ENCODE measurements around the gene RASGRP4. TPM values are rescaled to one million over a fixed set of nuclear protein-coding genes. Genes with fewer than 3 reads are reported as not detected.
"Not testable (repeated sequence)": the region's sequence is repeated elsewhere in the genome, so short reads cannot be mapped to it uniquely, and the experiment has no call there.

Gene RASGRP4
- total and polyA plus RNA-seq, 2 donors from 2014 or later: 0.80 to 3.6 TPM

GRCh38 chr19:38412961-38413360 lies 13.1 kb downstream of the RASGRP4 start:
- no peak for FAIRE-seq
- Histone ChIP-seq H3K4me1 (ENCODE audit: control insufficient read depth in 2 of 3, insufficient read depth in 2 of 3, low read depth in 1 of 3, low read length in 3 of 3) (peaks cover 0 to 1% (median 0%) of the 10 kb centered on the region in 3 donors), H3K36me3 (ENCODE audit: control insufficient read depth in 2 of 3, insufficient read depth in 3 of 3, low read length in 3 of 3) (no peaks in the 10 kb centered on the region), H3K27ac (ENCODE audit: low read depth in 2 of 2, low read length in 2 of 2) (no peak overlapping the region), H3K9ac (ENCODE audit: low read length in 3 of 3) (no peak overlapping the region), H3K27me3 (ENCODE audit: control insufficient read depth, insufficient read depth, low read length) (no peaks in the 10 kb centered on the region), H3K4me3 (ENCODE audit: low read length in 3 of 3) (no peak overlapping the region), H3K9me3 (ENCODE audit: control insufficient read depth in 2 of 3, insufficient read depth in 1 of 3, low read length in 3 of 3) (no peaks in the 10 kb centered on the region)
- no peak for TF ChIP-seq CTCF (IDR thresholded peaks at IDR 0.05; ENCODE audit: borderline replicate concordance, extremely low read depth, insufficient read depth)
- intact Hi-C loops (cut with DNase I): no loop called here
- peak in 1 of 5 donors; percentile 65 for DNase-seq

- Histone ChIP-seq H3K36me3 (ENCODE audit: control insufficient read depth in 2 of 3, insufficient read depth in 3 of 3, low read length in 3 of 3) (no peaks in the 10 kb centered on the region), H3K4me1 (ENCODE audit: control insufficient read depth in 2 of 3, insufficient read depth in 2 of 3, low read depth in 1 of 3, low read length in 3 of 3) (no peaks in the 10 kb centered on the region), H3K9me3 (ENCODE audit: control insufficient read depth in 2 of 3, insufficient read depth in 1 of 3, low read length in 3 of 3) (no peaks in the 10 kb centered on the region), H3K27me3 (ENCODE audit: control insufficient read depth, insufficient read depth, low read length) (no peaks in the 10 kb centered on the region), H3K27ac (ENCODE audit: low read depth in 2 of 2, low read length in 2 of 2) (no peak overlapping the region), H3K9ac (ENCODE audit: low read length in 3 of 3) (no peak overlapping the region), H3K4me3 (ENCODE audit: low read length in 3 of 3) (no peak overlapping the region)
- DNase-seq (no peak), FAIRE-seq (no peak)
- intact Hi-C loops (cut with DNase I): no loop called here
- no peak for TF ChIP-seq CTCF (IDR thresholded peaks at IDR 0.05; ENCODE audit: borderline replicate concordance, extremely low read depth, insufficient read depth)
These were observed 13.5 kb downstream of the RASGRP4 start for GRCh38 chr19:38412491-38412890.

- H3K36me3 ChIP-seq (ENCODE audit: control insufficient read depth in 2 of 3, insufficient read depth in 3 of 3, low read length in 3 of 3); DNase-seq; H3K4me3 ChIP-seq (ENCODE audit: low read length in 3 of 3); H3K27me3 ChIP-seq (ENCODE audit: control insufficient read depth, insufficient read depth, low read length); intact Hi-C loops (cut with DNase I); H3K27ac ChIP-seq (ENCODE audit: low read depth in 2 of 2, low read length in 2 of 2); H3K9me3 ChIP-seq (ENCODE audit: control insufficient read depth in 2 of 3, insufficient read depth in 1 of 3, low read length in 3 of 3); FAIRE-seq; H3K9ac ChIP-seq (ENCODE audit: low read length in 3 of 3); H3K4me1 ChIP-seq (ENCODE audit: control insufficient read depth in 2 of 3, insufficient read depth in 2 of 3, low read depth in 1 of 3, low read length in 3 of 3): not testable (repeated sequence)
These were observed 14.1 kb downstream of the RASGRP4 start for GRCh38 chr19:38411898-38412297.

GRCh38 chr19:38411041-38411712 lies 14.8 kb downstream of the RASGRP4 start:
- Histone ChIP-seq H3K4me3 (ENCODE audit: low read length in 3 of 3) (no peak overlapping the region), H3K4me1 (ENCODE audit: control insufficient read depth in 2 of 3, insufficient read depth in 2 of 3, low read depth in 1 of 3, low read length in 3 of 3) (no peaks in the 10 kb centered on the region), H3K9me3 (ENCODE audit: control insufficient read depth in 2 of 3, insufficient read depth in 1 of 3, low read length in 3 of 3) (no peaks in the 10 kb centered on the region), H3K9ac (ENCODE audit: low read length in 3 of 3) (no peak overlapping the region), H3K27ac (ENCODE audit: low read depth in 2 of 2, low read length in 2 of 2) (no peak overlapping the region), H3K36me3 (ENCODE audit: control insufficient read depth in 2 of 3, insufficient read depth in 3 of 3, low read length in 3 of 3) (peaks cover 0 to 7% (median 4%) of the 10 kb centered on the region in 3 donors), H3K27me3 (ENCODE audit: control insufficient read depth, insufficient read depth, low read length) (no peaks in the 10 kb centered on the region)
- FAIRE-seq (no peak), DNase-seq (no peak)
- intact Hi-C loops (cut with DNase I): no loop called here
- no peak for TF ChIP-seq CTCF (IDR thresholded peaks at IDR 0.05; ENCODE audit: borderline replicate concordance, extremely low read depth, insufficient read depth)

GRCh38 chr19:38410407-38410806 lies 15.6 kb downstream of the RASGRP4 start:
- DNase-seq; H3K9me3 ChIP-seq (ENCODE audit: control insufficient read depth in 2 of 3, insufficient read depth in 1 of 3, low read length in 3 of 3); H3K4me3 ChIP-seq (ENCODE audit: low read length in 3 of 3); H3K36me3 ChIP-seq (ENCODE audit: control insufficient read depth in 2 of 3, insufficient read depth in 3 of 3, low read length in 3 of 3); FAIRE-seq; H3K9ac ChIP-seq (ENCODE audit: low read length in 3 of 3); H3K27me3 ChIP-seq (ENCODE audit: control insufficient read depth, insufficient read depth, low read length); H3K27ac ChIP-seq (ENCODE audit: low read depth in 2 of 2, low read length in 2 of 2); H3K4me1 ChIP-seq (ENCODE audit: control insufficient read depth in 2 of 3, insufficient read depth in 2 of 3, low read depth in 1 of 3, low read length in 3 of 3); intact Hi-C loops (cut with DNase I): not testable (repeated sequence)

Measured in kidney (tissue), 14 donors.